HG03460 (cell line): ENCODE measurements around the gene SAXO1.

Source experiments
- ATAC-seq: cut with Tn5 transposase; IDR thresholded peaks from one replicate; pipeline ENCODE4 v1.9.1; 2021; ENCODE audit not compliant: unreplicated experiment

SAXO1 gene

GRCh38 chr9:18920141-18921084, 112.6 kb downstream of the SAXO1 start:
- no peak for ATAC-seq

- no peak for ATAC-seq
These were observed 121.2 kb downstream of the SAXO1 start for GRCh38 chr9:18911714-18912342.

- ATAC-seq, result no peak
These were observed 122.1 kb downstream of the SAXO1 start for GRCh38 chr9:18910916-18911315.

- ATAC-seq, result no peak
These were observed 122.6 kb downstream of the SAXO1 start for GRCh38 chr9:18910435-18910834.

- ATAC-seq, result no peak
These were observed 123.6 kb downstream of the SAXO1 start for GRCh38 chr9:18909140-18910018.

GRCh38 chr9:18907927-18908625, 124.9 kb downstream of the SAXO1 start:
- ATAC-seq, result no peak

- no peak for ATAC-seq
These were observed 126.2 kb downstream of the SAXO1 start for GRCh38 chr9:18906656-18907395.

GRCh38 chr9:18905883-18906629, 127.0 kb downstream of the SAXO1 start:
- no peak for ATAC-seq

- ATAC-seq, result no peak
These were observed 127.8 kb downstream of the SAXO1 start for GRCh38 chr9:18905028-18905882.

GRCh38 chr9:18903450-18903849, 129.6 kb downstream of the SAXO1 start:
- no peak for ATAC-seq

- no peak for ATAC-seq
These were observed 136.4 kb downstream of the SAXO1 start for GRCh38 chr9:18896531-18897179.

- no peak for ATAC-seq
These were observed 137.0 kb downstream of the SAXO1 start for GRCh38 chr9:18896004-18896403.

GRCh38 chr9:18893491-18893890, 139.5 kb downstream of the SAXO1 start:
- ATAC-seq, result no peak

GRCh38 chr9:18893046-18893445, 140.0 kb downstream of the SAXO1 start:
- no peak for ATAC-seq

- ATAC-seq, result no peak
These were observed 140.9 kb downstream of the SAXO1 start for GRCh38 chr9:18891946-18892670.

- ATAC-seq, result no peak
These were observed 142.6 kb downstream of the SAXO1 start for GRCh38 chr9:18890372-18890771.

- no peak for ATAC-seq
These were observed 143.5 kb downstream of the SAXO1 start for GRCh38 chr9:18889550-18889949.
